T47D (cell line): Measurements from ENCODE around the gene ARHGDIG.

Experiments used
- DNase-seq, 2 experiments: peaks; one replicate each; pipeline versions ENCODE4 v3.0.0 to v3.0.0-alpha.2; 2011 to 2012; ENCODE audit warnings: low read depth in 1 of 2, low spot score in 1 of 2
- JUND ChIP-seq: IDR thresholded peaks from 2 replicates; pipeline ENCODE4 v1.6.1; 2012; ENCODE audit warnings: low read depth
- in situ Hi-C: cut with HindIII; loops from 2 replicates; pipeline ENCODE4 v1.10.0; 2016; ENCODE audit warnings: low sequenced_read_pairs, low pct_unique_long_range_greater_than_20kb

Gene ARHGDIG

DNA sequence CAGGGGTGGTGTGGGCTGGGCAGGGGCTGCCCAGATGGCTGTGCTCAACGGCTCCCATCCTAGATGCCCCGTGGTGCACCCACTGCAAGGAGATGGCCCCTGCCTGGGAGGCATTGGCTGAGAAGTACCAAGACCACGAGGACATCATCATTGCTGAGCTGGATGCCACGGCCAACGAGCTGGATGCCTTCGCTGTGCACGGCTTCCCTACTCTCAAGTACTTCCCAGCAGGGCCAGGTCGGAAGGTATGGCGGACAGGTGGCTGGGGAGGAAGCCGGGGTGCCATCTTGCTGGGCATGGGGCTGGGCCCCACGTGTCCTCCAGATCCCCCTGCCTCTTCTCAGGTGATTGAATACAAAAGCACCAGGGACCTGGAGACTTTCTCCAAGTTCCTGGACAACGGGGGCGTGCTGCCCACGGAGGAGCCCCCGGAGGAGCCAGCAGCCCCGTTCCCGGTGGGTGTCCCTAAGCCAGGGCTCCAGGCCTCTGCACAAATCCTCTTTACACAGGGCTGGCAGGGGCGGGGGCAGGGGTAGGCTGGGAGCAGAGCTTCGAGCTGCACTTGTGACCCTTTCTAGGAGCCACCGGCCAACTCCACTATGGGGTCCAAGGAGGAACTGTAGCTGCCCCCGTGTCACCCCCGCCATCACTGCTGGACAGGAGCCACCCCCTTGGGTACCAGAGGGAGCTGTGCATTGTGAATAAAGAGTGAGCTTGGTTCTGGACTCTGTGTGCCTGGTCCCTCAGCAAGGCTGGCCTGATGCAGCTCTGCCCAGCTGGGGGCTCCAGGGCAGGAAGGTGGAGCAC lies 6.3 kb downstream of the ARHGDIG start:
- DNase-seq = no peak
- in situ Hi-C loops = no loop called here
- TF ChIP-seq JUND = no peak

DNA sequence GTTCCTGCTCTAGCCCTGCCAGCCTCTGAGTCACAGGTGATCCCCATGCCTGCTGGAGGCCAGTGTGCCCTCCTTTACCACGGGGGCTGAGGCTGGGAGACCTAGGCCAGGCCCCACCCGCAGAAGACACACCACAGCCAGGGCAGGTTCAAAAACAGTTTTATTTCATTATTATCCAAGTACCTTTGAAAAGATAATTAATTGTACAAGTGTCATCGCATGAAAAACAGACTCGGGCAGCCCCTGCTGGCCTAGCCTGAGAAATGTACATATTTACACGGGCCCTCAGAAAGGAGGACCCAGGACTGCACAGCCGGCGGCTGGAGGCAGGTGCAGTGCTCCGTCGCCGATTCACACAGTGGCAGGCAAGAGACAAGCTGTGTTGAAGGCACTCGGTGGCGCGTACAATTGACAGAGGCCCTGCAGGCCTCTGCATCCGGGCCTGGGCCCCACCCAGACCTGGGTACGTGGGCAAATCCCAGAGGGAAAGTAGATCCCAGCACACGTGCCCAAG lies 7.0 kb downstream of the ARHGDIG start:
- no peak for DNase-seq
- in situ Hi-C loops = no loop called here
- TF ChIP-seq JUND = no peak

DNA sequence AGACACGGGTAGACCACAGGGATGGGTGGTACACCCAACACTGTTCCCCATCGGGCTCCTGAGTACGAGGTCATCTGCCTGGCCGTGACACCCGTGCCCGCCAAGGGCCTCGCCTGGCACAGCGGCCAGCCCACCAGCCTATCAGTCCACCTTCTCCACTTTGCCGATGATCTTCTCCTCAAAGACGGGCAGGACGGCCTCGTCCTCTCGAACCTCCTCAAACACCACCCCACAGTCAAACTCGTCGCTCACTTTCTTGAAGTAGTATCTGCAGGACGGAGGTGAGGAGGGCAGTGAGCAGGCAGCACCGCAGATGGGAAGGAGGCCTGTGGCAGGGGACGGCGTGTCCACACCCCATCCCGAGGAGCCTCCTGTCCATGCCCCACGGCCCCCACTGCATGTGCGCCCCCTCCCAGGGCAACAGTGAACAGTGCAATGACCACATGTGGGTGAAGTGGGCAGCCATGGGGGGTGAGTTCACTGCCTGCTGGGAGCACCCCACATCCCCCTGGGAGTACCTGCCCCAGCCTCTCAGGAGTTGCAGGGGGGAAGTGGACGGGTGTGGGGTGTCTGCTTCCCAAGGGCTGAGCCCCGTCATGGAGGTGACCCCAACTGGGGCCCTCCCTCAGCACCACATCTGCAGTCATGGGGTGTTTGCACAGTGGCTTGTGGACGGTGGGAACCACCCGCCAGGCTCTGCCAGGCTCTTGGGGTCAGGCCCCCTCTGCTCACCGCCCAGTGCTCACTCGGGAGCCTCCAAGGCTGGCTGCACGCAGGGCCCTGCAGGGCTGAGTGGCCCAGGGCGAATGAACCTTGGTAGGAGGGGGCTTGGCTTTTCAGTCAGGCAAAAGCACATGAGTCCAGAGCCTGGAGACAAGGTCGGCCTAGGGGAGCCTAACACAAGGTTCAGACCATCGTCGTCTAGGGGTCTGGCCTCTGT lies 7.9 kb downstream of the ARHGDIG start:
- TF ChIP-seq JUND = no peak
- in situ Hi-C loops = no loop called here
- DNase-seq = no peak

DNA sequence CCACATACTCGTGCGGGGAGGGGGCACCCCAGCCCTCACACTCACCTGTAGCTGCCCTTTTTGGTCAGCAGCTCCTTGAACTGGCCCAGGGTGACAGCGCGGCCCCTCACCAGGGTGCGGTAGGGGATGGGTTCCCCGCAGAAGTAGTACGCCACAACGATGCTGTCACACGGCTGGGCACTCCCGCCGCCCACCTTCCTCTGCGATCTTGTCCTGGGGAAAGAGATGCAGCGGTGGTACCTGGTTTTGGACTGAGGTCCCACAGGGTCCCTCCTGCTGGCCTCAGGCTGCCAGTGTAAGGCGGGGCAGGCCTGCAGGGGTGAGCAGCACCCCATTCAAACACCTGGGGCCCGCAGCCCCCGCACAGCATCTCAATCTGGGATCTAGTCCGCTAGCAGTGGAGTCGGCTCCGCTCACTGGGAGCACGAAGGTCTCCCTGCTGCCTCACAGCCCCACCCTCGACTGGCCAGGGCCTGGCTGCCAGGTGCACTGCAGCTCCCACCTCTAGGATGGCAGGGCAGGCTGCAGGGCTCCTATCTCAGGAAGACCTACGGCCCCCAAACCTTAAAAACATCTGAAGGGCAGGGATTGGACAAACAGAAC lies 9.1 kb downstream of the ARHGDIG start:
- no peak for TF ChIP-seq JUND
- DNase-seq = no peak
- in situ Hi-C loops = no loop called here

DNA sequence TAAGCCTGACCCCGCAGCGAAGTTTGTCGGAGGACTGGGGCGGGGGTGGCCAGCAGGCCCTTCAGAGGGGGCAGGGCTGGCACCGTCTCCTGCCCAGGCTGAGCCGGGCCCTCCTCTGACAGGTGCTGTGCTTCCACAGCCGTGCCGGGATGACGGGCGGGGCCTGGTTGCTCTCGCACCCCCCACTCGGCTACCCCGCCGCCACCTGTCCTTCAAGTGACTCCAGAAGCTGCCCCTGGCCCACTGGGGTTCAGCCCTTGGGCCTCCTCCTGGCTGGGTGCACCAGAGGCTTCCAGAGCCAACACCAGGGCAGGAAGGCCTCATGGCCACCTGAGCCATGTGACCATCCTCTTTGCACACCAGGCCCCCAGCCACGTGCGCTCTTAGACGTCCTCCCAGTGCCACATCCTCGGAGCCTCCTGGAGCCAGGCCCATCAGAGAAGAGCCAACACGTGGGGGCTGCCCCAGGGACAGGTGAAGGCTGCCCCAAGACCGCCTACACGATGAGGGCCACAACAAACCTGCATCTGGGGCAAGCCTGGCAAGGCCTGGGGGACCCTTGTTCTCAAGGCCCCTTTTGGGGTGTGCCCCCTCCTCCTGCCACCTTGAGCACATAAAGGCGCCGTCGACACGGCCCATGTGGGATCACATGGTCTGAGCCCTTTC lies 9.8 kb downstream of the ARHGDIG start:
- in situ Hi-C loops = no loop called here
- TF ChIP-seq JUND = no peak
- DNase-seq = no peak

DNA sequence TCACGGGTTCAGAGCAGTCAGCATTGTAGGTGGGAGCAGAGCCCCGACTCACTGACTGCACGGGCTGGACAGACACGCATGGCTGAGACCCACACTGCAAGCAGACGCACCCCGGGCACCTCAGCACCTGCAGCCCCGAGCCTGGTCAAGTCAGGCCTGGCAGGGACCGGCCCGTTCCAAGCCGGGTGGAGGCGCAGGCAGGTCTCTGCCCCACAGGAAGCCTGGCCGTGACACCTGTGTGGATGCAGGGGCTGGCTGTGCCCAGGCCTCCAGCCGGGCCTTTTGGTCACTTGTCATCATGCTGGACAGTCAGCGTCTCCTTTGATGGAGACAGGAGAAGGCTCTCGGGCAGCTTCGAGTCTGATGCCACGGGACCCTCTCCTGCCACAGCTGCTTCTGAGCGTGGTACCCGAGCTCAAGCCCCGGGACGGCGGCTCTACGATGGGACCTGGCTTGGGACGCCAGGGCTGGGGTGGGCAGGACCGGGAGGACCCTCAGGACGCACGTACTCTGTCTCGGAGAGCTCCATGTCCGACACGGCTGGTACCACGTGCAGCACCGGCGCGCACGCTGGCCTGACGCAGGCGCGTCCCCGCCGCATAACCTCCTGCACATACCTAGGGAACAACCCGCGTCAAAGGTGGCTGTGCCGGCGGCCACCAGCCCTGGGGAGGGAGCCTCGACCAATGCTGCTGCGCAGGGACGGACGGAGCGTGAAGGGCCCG lies 10.5 kb downstream of the ARHGDIG start:
- in situ Hi-C loops = no loop called here
- TF ChIP-seq JUND = no peak
- DNase-seq = no peak

DNA sequence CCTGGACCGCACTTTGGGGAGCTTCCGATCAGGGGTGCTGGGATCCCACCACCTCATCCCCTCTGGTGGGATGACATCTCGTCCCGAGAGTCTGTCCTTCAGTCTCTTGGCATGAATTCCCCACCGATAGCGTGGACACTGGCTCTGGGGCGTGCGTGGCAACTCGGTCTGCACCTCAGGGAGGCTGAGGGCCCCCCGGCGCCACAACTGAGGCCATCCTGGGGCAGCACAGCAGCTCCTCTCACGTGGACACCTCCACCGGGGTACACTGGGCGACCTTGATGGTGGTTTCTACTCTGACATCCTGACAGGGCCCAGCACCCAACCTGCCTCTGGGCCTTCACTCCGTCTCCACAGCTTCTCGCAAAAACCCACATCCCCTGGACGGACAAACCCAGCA lies 11.1 kb downstream of the ARHGDIG start:
- DNase-seq = no peak
- in situ Hi-C loops = no loop called here
- no peak for TF ChIP-seq JUND

DNA sequence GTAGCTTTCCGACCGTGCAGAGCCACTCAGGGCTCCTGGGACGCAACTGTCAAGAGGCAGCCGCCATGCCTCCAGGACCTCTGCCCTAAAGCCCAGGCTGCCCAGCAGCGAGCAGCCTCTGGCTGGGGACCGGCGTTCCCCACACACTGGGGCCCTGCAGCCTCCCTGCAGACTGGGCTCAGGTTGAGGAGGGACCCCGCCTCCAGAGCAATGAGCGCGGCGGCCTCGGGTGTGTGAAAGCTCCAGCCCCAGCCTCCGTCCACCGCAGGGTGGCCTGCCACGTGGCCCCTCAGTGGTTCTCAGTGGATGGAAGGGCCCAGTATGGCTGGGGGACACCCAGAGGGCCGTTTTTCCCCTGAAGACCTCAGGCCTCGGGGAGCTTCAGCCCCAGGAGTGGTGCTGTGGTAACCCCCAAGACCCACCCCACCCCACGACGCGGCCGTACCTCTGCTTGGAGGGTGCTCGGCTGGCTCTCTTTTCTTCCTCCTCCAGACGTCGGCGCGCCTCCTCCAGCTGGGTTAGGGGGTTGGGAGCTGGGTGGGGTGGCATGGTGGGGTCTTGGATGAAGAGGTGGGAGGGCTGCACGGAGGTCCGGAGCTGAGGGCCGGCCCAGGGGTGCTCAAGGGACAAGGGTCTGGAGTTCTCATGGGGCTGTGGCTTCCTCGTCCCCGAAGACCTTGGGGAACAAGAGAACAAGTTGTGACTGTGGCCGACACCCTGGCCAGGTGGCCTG lies 12.8 kb downstream of the ARHGDIG start:
- no peak for DNase-seq
- TF ChIP-seq JUND = no peak
- in situ Hi-C loops = no loop called here

DNA sequence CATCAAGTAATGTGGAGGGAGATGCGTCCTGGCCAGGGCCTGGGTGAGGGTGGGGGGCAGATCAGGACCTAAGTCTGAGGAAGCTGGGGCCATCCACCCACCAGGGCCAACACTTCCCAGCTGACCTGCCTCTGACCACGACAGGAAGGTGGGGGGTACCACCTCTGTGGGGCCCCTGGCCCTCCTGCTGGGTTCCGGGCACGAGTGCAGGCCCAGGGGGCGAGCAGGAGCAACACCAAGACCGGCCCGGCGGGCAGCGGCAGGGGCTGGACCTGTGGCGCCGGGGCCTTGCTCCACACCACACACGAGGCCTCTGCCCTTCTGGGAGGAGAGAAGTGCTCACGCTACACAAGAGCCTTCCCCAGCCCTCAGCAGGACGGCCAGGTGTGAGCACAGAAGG lies 15.9 kb downstream of the ARHGDIG start:
- DNase-seq = no peak
- no peak for TF ChIP-seq JUND
- in situ Hi-C loops = no loop called here

DNA sequence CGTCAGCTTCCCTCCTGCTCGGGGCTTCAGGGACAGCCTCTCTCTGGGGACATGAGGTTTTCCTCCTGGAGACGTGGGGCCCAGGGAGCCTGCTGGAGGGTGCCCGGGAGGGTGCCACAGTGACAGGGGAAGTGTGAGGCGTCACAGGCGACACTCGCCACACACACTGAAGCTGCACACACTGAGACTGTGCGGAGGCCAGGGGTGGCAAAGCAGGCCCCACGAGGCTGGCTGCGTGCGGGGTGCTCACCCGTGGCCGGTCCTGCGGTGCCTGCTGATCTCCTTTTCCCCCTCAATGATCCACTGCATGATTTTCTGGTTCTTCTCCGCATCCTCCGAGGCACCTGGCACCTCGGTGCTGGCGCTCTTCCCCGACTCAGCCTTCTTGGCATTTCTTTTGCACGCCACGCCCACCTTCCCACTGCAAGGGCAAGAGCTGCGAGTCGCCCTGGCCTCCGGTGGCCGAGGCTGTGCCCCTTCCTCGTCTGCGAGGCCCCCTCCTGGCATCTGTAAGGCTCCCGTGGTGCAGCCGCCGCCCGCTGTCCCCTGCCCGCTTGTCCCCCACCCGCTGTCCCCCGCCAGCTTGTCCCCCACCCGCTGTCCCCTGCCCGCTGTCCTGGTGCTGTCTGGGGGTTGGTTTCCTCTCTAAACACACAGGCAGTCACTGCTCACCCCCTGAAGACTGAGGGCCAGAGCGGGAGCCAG lies 16.6 kb downstream of the ARHGDIG start:
- TF ChIP-seq JUND = no peak
- DNase-seq = no peak
- in situ Hi-C loops = no loop called here

DNA sequence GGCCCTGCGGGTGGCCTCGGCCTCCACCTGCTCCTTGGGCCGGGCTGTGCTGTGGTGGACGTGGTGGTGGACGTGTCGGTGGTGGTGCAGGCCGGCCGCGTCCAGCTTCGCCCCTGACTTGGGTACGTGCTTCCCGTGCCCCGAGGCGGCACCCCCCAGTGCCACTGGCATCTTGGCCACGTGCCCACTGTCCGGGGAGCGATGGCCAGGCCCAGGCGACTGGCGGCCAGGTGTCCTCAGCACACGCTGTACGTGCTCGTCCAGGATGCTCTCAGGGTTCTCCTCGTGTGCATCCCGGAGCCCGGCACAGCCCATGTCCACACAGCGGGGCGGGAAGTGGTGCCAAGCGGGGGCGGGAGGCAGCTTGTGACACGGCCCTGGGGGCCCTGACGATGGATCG lies 17.4 kb downstream of the ARHGDIG start:
- in situ Hi-C loops = no loop called here
- DNase-seq = no peak
- no peak for TF ChIP-seq JUND
